Subcutaneous adipose tissue (tissue), 4 donors: Measurements from ENCODE around the gene HIP1R. TPM values are rescaled to one million over a fixed set of nuclear protein-coding genes. Genes with fewer than 3 reads are reported as not detected.

ENCODE experiments used
- total RNA-seq, 4 donors: library from RNA; depleted of rRNA; stranded (reverse); fragments of >200 nt; gene quantifications; one replicate each; pipeline ENCODE4 v1.1.0, GENCODE V29; 2016
- TF ChIP-seq, protein P1 (sequence below): fragments of 450-650 bp; IDR thresholded peaks from one replicate; pipeline ENCODE4 v1.5.1; 2016; ENCODE audit warnings: low read depth, mild to moderate bottlenecking, control low read depth, antibody characterized with exemption, moderate library complexity

Gene HIP1R, protein sequence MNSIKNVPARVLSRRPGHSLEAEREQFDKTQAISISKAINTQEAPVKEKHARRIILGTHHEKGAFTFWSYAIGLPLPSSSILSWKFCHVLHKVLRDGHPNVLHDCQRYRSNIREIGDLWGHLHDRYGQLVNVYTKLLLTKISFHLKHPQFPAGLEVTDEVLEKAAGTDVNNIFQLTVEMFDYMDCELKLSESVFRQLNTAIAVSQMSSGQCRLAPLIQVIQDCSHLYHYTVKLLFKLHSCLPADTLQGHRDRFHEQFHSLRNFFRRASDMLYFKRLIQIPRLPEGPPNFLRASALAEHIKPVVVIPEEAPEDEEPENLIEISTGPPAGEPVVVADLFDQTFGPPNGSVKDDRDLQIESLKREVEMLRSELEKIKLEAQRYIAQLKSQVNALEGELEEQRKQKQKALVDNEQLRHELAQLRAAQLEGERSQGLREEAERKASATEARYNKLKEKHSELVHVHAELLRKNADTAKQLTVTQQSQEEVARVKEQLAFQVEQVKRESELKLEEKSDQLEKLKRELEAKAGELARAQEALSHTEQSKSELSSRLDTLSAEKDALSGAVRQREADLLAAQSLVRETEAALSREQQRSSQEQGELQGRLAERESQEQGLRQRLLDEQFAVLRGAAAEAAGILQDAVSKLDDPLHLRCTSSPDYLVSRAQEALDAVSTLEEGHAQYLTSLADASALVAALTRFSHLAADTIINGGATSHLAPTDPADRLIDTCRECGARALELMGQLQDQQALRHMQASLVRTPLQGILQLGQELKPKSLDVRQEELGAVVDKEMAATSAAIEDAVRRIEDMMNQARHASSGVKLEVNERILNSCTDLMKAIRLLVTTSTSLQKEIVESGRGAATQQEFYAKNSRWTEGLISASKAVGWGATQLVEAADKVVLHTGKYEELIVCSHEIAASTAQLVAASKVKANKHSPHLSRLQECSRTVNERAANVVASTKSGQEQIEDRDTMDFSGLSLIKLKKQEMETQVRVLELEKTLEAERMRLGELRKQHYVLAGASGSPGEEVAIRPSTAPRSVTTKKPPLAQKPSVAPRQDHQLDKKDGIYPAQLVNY
- 10 to 100 TPM; 13.4 to 70.3 (median 19.7) TPM for total RNA-seq

- TF ChIP-seq, protein P1, sequence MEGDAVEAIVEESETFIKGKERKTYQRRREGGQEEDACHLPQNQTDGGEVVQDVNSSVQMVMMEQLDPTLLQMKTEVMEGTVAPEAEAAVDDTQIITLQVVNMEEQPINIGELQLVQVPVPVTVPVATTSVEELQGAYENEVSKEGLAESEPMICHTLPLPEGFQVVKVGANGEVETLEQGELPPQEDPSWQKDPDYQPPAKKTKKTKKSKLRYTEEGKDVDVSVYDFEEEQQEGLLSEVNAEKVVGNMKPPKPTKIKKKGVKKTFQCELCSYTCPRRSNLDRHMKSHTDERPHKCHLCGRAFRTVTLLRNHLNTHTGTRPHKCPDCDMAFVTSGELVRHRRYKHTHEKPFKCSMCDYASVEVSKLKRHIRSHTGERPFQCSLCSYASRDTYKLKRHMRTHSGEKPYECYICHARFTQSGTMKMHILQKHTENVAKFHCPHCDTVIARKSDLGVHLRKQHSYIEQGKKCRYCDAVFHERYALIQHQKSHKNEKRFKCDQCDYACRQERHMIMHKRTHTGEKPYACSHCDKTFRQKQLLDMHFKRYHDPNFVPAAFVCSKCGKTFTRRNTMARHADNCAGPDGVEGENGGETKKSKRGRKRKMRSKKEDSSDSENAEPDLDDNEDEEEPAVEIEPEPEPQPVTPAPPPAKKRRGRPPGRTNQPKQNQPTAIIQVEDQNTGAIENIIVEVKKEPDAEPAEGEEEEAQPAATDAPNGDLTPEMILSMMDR: no peak
These were observed at the start of gene HIP1R for GRCh38 chr12:122834921-122835749. TSS of gene HIP1R (plus strand) at chr12:122835457. CDS start at chr12:122835551, 94 bp downstream.

DNA sequence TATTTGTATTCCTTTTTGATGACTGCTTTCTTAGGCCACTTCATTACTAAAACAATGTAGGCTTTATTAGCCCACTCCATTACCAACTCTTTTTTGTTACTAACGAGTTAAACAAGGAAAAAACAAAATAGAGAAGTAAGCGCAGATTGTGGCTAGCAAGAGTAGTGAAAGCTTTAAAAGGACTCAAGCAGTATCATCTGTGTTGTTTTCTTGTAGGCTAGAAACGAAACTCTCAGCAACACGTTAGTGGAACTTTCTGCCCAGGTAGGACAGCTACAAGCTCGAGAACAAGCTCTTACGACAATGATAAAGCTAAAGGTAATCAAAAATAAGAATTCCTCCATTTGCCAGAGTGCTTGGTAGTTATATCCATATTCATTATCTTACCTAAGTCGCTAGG, 49.8 kb upstream of the HIP1R start:
- TF ChIP-seq, protein P1: no peak

DNA sequence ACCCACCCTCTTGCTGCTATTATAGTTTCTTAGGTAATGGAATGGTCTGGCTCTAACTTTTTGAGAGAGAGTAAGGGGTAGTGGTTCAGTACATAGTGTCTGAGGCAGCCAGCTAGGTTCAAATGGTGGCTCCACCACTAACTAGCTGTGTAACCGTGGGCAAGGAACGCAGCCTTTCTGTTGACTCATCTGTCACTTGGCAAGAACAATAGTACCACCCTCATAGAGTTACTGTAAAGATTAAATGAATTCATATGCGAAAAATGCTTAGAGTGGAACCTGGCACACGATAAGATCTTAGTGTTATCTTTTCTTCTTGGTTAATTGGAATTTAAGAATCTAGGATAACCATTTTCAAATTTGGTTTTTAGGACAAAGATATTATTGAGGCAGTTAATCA, 46.9 kb upstream of the HIP1R start:
- TF ChIP-seq, protein P1: no peak

GRCh38 chr12:122789637-122790036, 45.6 kb upstream of the HIP1R start:
- TF ChIP-seq, protein P1: no peak

DNA sequence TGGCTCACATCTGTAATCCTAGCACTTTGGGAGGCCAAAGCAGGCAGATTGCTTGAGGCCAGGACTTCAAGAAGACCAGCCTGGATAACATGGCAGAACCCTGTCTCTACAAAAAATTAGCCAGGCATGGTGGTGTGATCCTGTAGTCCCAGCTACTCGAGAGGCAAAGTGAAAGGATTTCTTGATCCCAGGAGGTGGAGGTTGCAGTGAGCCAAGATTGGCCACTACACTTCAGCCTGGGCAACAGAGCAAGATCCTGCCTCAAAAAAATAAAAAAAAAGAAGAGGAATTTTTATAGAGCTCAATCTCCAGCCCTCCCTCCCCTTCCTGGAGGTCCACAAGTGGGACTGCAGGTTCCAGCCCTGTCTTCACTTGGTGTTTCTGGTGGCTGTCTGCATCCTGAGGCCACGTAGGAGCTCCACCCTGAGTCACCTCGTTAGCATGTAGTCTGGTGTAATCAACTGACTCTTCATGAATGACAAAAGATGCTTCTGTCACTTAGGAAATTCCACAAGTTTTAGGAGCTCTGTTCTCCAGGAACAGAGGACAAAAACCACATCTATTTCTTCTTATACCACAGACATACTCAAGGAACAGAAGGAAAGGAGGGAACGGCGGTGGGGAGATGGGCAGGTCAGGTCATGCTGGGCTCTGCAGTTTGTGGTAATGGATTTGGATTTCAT, 44.7 kb upstream of the HIP1R start:
- TF ChIP-seq, protein P1: no peak

- TF ChIP-seq, protein P1: no peak
These were observed 41.6 kb upstream of the HIP1R start for GRCh38 chr12:122793685-122794106.
